HG03521 (cell line): ENCODE results near the gene DTX2.
A peak's percentile ranks its signal among the peaks of the same experiment; 100 is the strongest.
"Not testable (repeated sequence)": the region's sequence is repeated elsewhere in the genome, so short reads cannot be mapped to it uniquely, and the experiment has no call there.

Experiments
- ATAC-seq: cut with Tn5 transposase; IDR thresholded peaks from one replicate; pipeline ENCODE4 v1.9.1; 2021; ENCODE audit warnings: mild to moderate bottlenecking, moderate library complexity; ENCODE audit not compliant: unreplicated experiment

DTX2 gene

GRCh38 chr7:76442664-76443446, 18.7 kb upstream of the DTX2 start:
- ATAC-seq, result not testable (repeated sequence)

- not testable (repeated sequence) for ATAC-seq
Measured at GRCh38 chr7:76443846-76444245, 17.7 kb upstream of the DTX2 start.

- ATAC-seq, result peak; percentile 81
Measured at GRCh38 chr7:76445577-76446008, 15.9 kb upstream of the DTX2 start.

GRCh38 chr7:76457017-76457416, 4.5 kb upstream of the DTX2 start:
- ATAC-seq, result not testable (repeated sequence)

- not testable (repeated sequence) for ATAC-seq
Measured at GRCh38 chr7:76458504-76458903, 3.0 kb upstream of the DTX2 start.

- ATAC-seq, result not testable (repeated sequence)
Measured at GRCh38 chr7:76460767-76461166, 742 bp upstream of the DTX2 start.

GRCh38 chr7:76462271-76462882, 868 bp downstream of the DTX2 start:
- not testable (repeated sequence) for ATAC-seq

GRCh38 chr7:76464959-76465358, 3.5 kb downstream of the DTX2 start:
- not testable (repeated sequence) for ATAC-seq

- not testable (repeated sequence) for ATAC-seq
Measured at GRCh38 chr7:76465950-76466349, 4.4 kb downstream of the DTX2 start.

GRCh38 chr7:76467743-76468404, 6.4 kb downstream of the DTX2 start:
- not testable (repeated sequence) for ATAC-seq

GRCh38 chr7:76471556-76472221, 10.2 kb downstream of the DTX2 start:
- ATAC-seq, result not testable (repeated sequence)

- ATAC-seq, result not testable (repeated sequence)
Measured at GRCh38 chr7:76473097-76473496, 11.6 kb downstream of the DTX2 start.

GRCh38 chr7:76476280-76476679, 14.8 kb downstream of the DTX2 start:
- ATAC-seq, result not testable (repeated sequence)

GRCh38 chr7:76476742-76477474, 15.4 kb downstream of the DTX2 start:
- not testable (repeated sequence) for ATAC-seq

GRCh38 chr7:76479628-76480027, 18.1 kb downstream of the DTX2 start:
- ATAC-seq, result not testable (repeated sequence)

GRCh38 chr7:76480403-76481253, 19.1 kb downstream of the DTX2 start:
- not testable (repeated sequence) for ATAC-seq

- ATAC-seq, result not testable (repeated sequence)
Measured at GRCh38 chr7:76482660-76483059, 21.2 kb downstream of the DTX2 start.

GRCh38 chr7:76483081-76483480, 21.6 kb downstream of the DTX2 start:
- ATAC-seq, result not testable (repeated sequence)

GRCh38 chr7:76484456-76484855, 22.9 kb downstream of the DTX2 start:
- not testable (repeated sequence) for ATAC-seq
